IMR-90 (cell line): Measurements from ENCODE around the gene TSPAN31. TPM values are rescaled to one million over a fixed set of nuclear protein-coding genes. Genes with fewer than 3 reads are reported as not detected.
A peak's percentile ranks its signal among the peaks of the same experiment; 100 is the strongest.

Experiments used
- ATAC-seq: fragments of 200-7000 bp; cut with Tn5 transposase; 2 replicates; pipeline ENCODE4 v1.9.1; 2020; ENCODE audit warnings: low read depth, mild to moderate bottlenecking, moderate library complexity
- BruUV-seq: library from RNA; stranded (reverse); fragments of 400-500 nt; replicated peaks from 2 replicates; lab custom pipeline; 2021; lab: Mats Ljungman, UMichigan
- CTCF ChIA-PET: fragments of 300-600 bp; formaldehyde crosslinking; extraction: SDS; loops from one replicate; lab custom pipeline; 2021; ENCODE audit warnings: antibody characterized with exemption; lab: Yijun Ruan, JAX
- POLR2A ChIA-PET: fragments of 300-600 bp; sonication (Branson Sonifier 250); formaldehyde crosslinking; loops from one replicate; lab custom pipeline; 2022; ENCODE audit warnings: antibody characterized with exemption; ENCODE audit not compliant: unreplicated experiment; lab: Charles Lee
- DNase-seq: peaks from one replicate; pipeline ENCODE4 v3.0.0; 2013
- H2AFZ ChIP-seq: replicated peaks from 2 replicates; pipeline ENCODE3; 2013; ENCODE audit warnings: low read length, mild to moderate bottlenecking; ENCODE audit not compliant: poor library complexity
- H2AK5ac ChIP-seq: 2 replicates; pipeline ENCODE4 v1.6.1; 2013; ENCODE audit warnings: low read depth, low read length, inconsistent platforms
- H2AK9ac ChIP-seq: replicated peaks from 2 replicates; pipeline ENCODE3; 2013; ENCODE audit warnings: mild to moderate bottlenecking, low read depth, low read length, moderate library complexity; ENCODE audit not compliant: poor library complexity
- H2BK120ac ChIP-seq: 2 replicates; pipeline ENCODE4 v1.6.1; 2013; ENCODE audit warnings: low read depth, low read length, inconsistent platforms
- H2BK15ac ChIP-seq: 3 replicates; pipeline ENCODE4 v1.6.1; 2013; ENCODE audit warnings: low read depth, low read length, inconsistent platforms
- H2BK20ac ChIP-seq: 2 replicates; pipeline ENCODE4 v1.6.1; 2013; ENCODE audit warnings: low read depth, mild to moderate bottlenecking, inconsistent platforms, low read length, moderate library complexity
- H2BK5ac ChIP-seq: 2 replicates; pipeline ENCODE4 v1.6.1; 2013; ENCODE audit warnings: mild to moderate bottlenecking, low read depth, low read length, inconsistent platforms; ENCODE audit not compliant: poor library complexity, severe bottlenecking
- H3K14ac ChIP-seq: replicated peaks from 2 replicates; pipeline ENCODE4 v1.6.1; 2013; ENCODE audit warnings: low read depth, low read length, inconsistent platforms
- H3K18ac ChIP-seq: 2 replicates; pipeline ENCODE4 v1.6.1; 2013; ENCODE audit warnings: low read depth, low read length, control low read depth
- H3K23ac ChIP-seq: 2 replicates; pipeline ENCODE4 v1.6.1; 2013; ENCODE audit warnings: low read depth, low read length, inconsistent platforms
- H3K27ac ChIP-seq: 2 replicates; pipeline ENCODE4 v1.5.1; 2013; ENCODE audit warnings: mild to moderate bottlenecking, control low read depth, low read length; ENCODE audit not compliant: insufficient read depth
- H3K27me3 ChIP-seq: 2 replicates; pipeline ENCODE4 v1.6.1; 2013; ENCODE audit warnings: low read length; ENCODE audit not compliant: control insufficient read depth, insufficient read depth
- H3K36me3 ChIP-seq: 2 replicates; pipeline ENCODE4 v1.6.1; 2013; ENCODE audit warnings: low read length, mixed read lengths; ENCODE audit not compliant: control insufficient read depth, insufficient read depth
- H3K4ac ChIP-seq: 2 replicates; pipeline ENCODE4 v1.6.1; 2013; ENCODE audit warnings: low read depth, low read length, inconsistent platforms
- H3K4me1 ChIP-seq: 2 replicates; pipeline ENCODE4 v1.6.1; 2013; ENCODE audit warnings: low read length, mixed read lengths; ENCODE audit not compliant: control insufficient read depth, insufficient read depth
- H3K4me2 ChIP-seq: 2 replicates; pipeline ENCODE4 v1.6.1; 2013; ENCODE audit warnings: low read depth, mild to moderate bottlenecking, control low read depth, low read length, moderate library complexity
- H3K4me3 ChIP-seq: 2 replicates; pipeline ENCODE4 v1.5.1; 2013; ENCODE audit warnings: low read depth, mild to moderate bottlenecking, control low read depth, low read length, moderate library complexity; ENCODE audit not compliant: insufficient read depth
- H3K56ac ChIP-seq: 2 replicates; pipeline ENCODE4 v1.6.1; 2013; ENCODE audit warnings: low read length, inconsistent platforms; ENCODE audit not compliant: insufficient read depth; ENCODE audit errors: extremely low read depth
- H3K79me1 ChIP-seq, 2 experiments: 2 replicates each; pipeline ENCODE4 v1.6.1; 2013; ENCODE audit warnings: low read length in 2 of 2, inconsistent platforms in 1 of 2, low read depth in 1 of 2
- H3K9ac ChIP-seq: 2 replicates; pipeline ENCODE4 v1.6.1; 2013; ENCODE audit warnings: low read depth, low read length, control low read depth
- H3K9me1 ChIP-seq: 2 replicates; pipeline ENCODE4 v1.6.1; 2013; ENCODE audit warnings: low read length, inconsistent platforms; ENCODE audit not compliant: insufficient read depth
- H3K9me3 ChIP-seq: 2 replicates; pipeline ENCODE4 v1.6.1; 2013; ENCODE audit warnings: low read length; ENCODE audit not compliant: control insufficient read depth, insufficient read depth
- H4K20me1 ChIP-seq: 2 replicates; pipeline ENCODE4 v1.6.1; 2013; ENCODE audit warnings: low read length, inconsistent platforms; ENCODE audit not compliant: insufficient read depth
- H4K5ac ChIP-seq: 2 replicates; pipeline ENCODE4 v1.6.1; 2013; ENCODE audit warnings: mild to moderate bottlenecking, low read depth, low read length, control low read depth
- H4K8ac ChIP-seq, 2 experiments: 2 replicates each; pipeline ENCODE4 v1.6.1; 2013; ENCODE audit warnings: low read depth in 2 of 2, low read length in 2 of 2, control low read depth in 1 of 2, inconsistent platforms in 1 of 2
- H4K91ac ChIP-seq: 2 replicates; pipeline ENCODE4 v1.6.1; 2013; ENCODE audit warnings: low read depth, low read length, inconsistent platforms; ENCODE audit not compliant: insufficient read depth
- MAFK ChIP-seq: IDR thresholded peaks from 2 replicates; pipeline ENCODE4 v1.6.1; 2012; ENCODE audit warnings: low read depth, low read length, improper control_type of control experiment
- NFE2L2 ChIP-seq: fragments of 150-350 bp; IDR thresholded peaks from 2 replicates; pipeline ENCODE4 v1.6.1; 2016; ENCODE audit warnings: low read depth, mild to moderate bottlenecking, low read length
- RCOR1 ChIP-seq: IDR thresholded peaks from 2 replicates; pipeline ENCODE4 v1.6.1; 2012; ENCODE audit warnings: mild to moderate bottlenecking, low read length, improper control_type of control experiment; ENCODE audit not compliant: insufficient replicate concordance
- WGBS, 2 experiments: methylation state at CpG; one replicate each; pipeline versions ENCODE4 v1.1.5 to v1.1.7; 2013; ENCODE audit warnings: missing lambda C conversion rate in 2 of 2; ENCODE audit not compliant: insufficient read length in 1 of 2; ENCODE audit errors: extremely low coverage in 2 of 2; 5-methylcytosine and 5-hydroxymethylcytosine counted together
- dilution Hi-C: fragments of 300-500 bp; cut with HindIII; formaldehyde crosslinking; loops from one replicate; pipeline ENCODE4 v1.14.3; 2018; ENCODE audit warnings: low sequenced_read_pairs; ENCODE audit not compliant: unreplicated experiment
- in situ Hi-C: fragments of 300-500 bp; cut with MboI; formaldehyde crosslinking; loops from 3 replicates; pipeline ENCODE4 v1.14.3; 2019; ENCODE audit warnings: low sequenced_read_pairs, inconsistent platforms, mixed read lengths
- intact Hi-C: fragments of 100-400 bp; cut with micrococcal nuclease; formaldehyde crosslinking; loops from 2 replicates; pipeline ENCODE4 v1.10.0; 2022
- polyA plus RNA-seq, 3 experiments: library from polyadenylated mRNA; depleted of rRNA; stranded (reverse); fragments of >200 nt; gene quantifications; 2 replicates each; pipeline ENCODE4 v1.2.3, GENCODE V29; 2012; ENCODE audit warnings: low replicate concordance in 1 of 3
- total RNA-seq: library from RNA; depleted of rRNA; stranded (reverse); fragments of >200 nt; gene quantifications from 2 replicates; pipeline ENCODE4 v1.2.3, GENCODE V29; 2012
- TF ChIP-seq, protein P1 (sequence below): fragments of 150-350 bp; IDR thresholded peaks from 2 replicates; pipeline ENCODE4 v1.6.1; 2016; ENCODE audit warnings: low read depth, mild to moderate bottlenecking, low read length, moderate library complexity, borderline replicate concordance

Gene TSPAN31
- total and polyA plus RNA-seq, 2 of the 4 experiments (the other 2 are of a cell fraction): 12.3 to 71.2 TPM

DNA sequence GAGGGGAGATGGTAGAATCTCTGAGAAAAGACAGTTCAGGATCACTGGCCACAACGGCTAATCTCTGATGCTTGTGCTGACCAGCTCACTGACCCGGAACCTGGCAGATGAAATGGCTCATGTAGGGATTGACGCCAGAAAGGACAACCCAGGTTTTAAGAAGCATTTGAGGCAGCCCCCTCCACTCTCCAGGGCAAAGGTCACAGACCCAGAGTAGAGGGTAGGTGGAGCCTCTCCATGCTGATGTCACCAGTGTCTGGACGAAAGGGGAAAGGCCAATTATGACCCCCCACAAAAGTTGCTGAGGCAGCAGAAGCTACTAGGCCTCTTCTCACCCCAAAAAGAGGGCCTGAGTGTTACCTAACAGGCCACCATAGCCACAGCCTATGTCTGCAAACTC is 25.9 kb downstream of the TSPAN31 start:
- POLR2A ChIA-PET: no interaction called here

More for the DNA sequence above, 25.9 kb downstream of the TSPAN31 start:
- Histone ChIP-seq H2BK20ac (no peak overlapping the region), H2BK15ac (no peak overlapping the region), H3K9me1 (peaks cover 9% of the 10 kb centered on the region), H3K4me2 (no peak overlapping the region), H3K23ac (no peak overlapping the region), H3K9ac (no peak overlapping the region), H3K4ac (no peak overlapping the region), H4K20me1 (no peaks in the 10 kb centered on the region), H3K27me3 (peaks cover 14% of the 10 kb centered on the region), H3K14ac (no peak overlapping the region), H2BK120ac (no peak overlapping the region), H3K4me3 (no peak overlapping the region), H3K56ac (no peak overlapping the region), H2AFZ (no peak overlapping the region), H2BK5ac (no peak overlapping the region), H4K91ac (no peak overlapping the region), H3K79me1 (peaks cover 16 to 27% of the 10 kb centered on the region in 2 experiments; a peak in 3 of 4 replicates), H4K8ac (peak overlapping the region in 1 of 2 experiments; percentile 77; a peak in 2 of 4 replicates), H2AK5ac (peak overlapping the region; percentile 8; the same call in 1 of the 2 replicates), H3K36me3 (peaks cover 3% of the 10 kb centered on the region), H3K9me3 (no peaks in the 10 kb centered on the region), H2AK9ac (peak overlapping the region; percentile 97), H3K27ac (no peak overlapping the region), H3K18ac (no peak overlapping the region), H4K5ac (no peak overlapping the region), H3K4me1 (peaks cover 10% of the 10 kb centered on the region; the same call in 1 of the 2 replicates)
- no TSS peak for BruUV-seq
- CTCF ChIA-PET: no interaction called here
- dilution Hi-C loops (no loop called here), in situ Hi-C loops (no loop called here), intact Hi-C loops (no loop called here)
- no peak for TF ChIP-seq RCOR1
- no peak for TF ChIP-seq NFE2L2
- TF ChIP-seq, protein P1, sequence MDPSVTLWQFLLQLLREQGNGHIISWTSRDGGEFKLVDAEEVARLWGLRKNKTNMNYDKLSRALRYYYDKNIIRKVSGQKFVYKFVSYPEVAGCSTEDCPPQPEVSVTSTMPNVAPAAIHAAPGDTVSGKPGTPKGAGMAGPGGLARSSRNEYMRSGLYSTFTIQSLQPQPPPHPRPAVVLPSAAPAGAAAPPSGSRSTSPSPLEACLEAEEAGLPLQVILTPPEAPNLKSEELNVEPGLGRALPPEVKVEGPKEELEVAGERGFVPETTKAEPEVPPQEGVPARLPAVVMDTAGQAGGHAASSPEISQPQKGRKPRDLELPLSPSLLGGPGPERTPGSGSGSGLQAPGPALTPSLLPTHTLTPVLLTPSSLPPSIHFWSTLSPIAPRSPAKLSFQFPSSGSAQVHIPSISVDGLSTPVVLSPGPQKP: no peak
- peak; percentile 73 for TF ChIP-seq MAFK
- ATAC-seq: no peak
- WGBS, 2 experiments: no CpG with 5 or more reads among the region's 4 CpGs
- DNase-seq: no peak
